Measurements from ENCODE around the gene ZNF22.

Gene ZNF22

GRCh38 chr10:44979281-44980191 is 21.2 kb upstream of the ZNF22 start:
- DNase-seq (ENCODE audit: extremely low read depth, insufficient read length) = no peak
- no peak for TF ChIP-seq CTCF (IDR thresholded peaks at IDR 0.05; ENCODE audit: insufficient read depth, low read length, poor library complexity, severe bottlenecking)

GRCh38 chr10:44980309-44981171 is 20.2 kb upstream of the ZNF22 start:
- H3K27me3 ChIP-seq (replicated peaks; ENCODE audit: control insufficient read depth, insufficient read depth, low read length) = no peaks in the 10 kb centered on the region
- no peak overlapping the region for H3K4me3 ChIP-seq (replicated peaks; ENCODE audit: low read depth, low read length)
- peaks cover 12% of the 10 kb centered on the region for H3K36me3 ChIP-seq (ENCODE audit: control insufficient read depth, insufficient read depth, low read length)
- no peak for DNase-seq (ENCODE audit: extremely low read depth, insufficient read length)
- TF ChIP-seq CTCF (IDR thresholded peaks at IDR 0.05; ENCODE audit: insufficient read depth, low read length, poor library complexity, severe bottlenecking) = no peak

More at GRCh38 chr10:44979281-44980191, 21.2 kb upstream of the ZNF22 start:
- Histone ChIP-seq H3K27me3 (replicated peaks; ENCODE audit: control insufficient read depth, insufficient read depth, low read length) (no peaks in the 10 kb centered on the region), H3K36me3 (ENCODE audit: control insufficient read depth, insufficient read depth, low read length) (peaks cover 6% of the 10 kb centered on the region), H3K4me3 (replicated peaks; ENCODE audit: low read depth, low read length) (no peak overlapping the region)

- TF ChIP-seq CTCF (IDR thresholded peaks at IDR 0.05; ENCODE audit: insufficient read depth, low read length, poor library complexity, severe bottlenecking) = no peak
- Histone ChIP-seq H3K36me3 (ENCODE audit: control insufficient read depth, insufficient read depth, low read length) (peaks cover 12% of the 10 kb centered on the region), H3K4me3 (replicated peaks; ENCODE audit: low read depth, low read length) (no peak overlapping the region), H3K27me3 (replicated peaks; ENCODE audit: control insufficient read depth, insufficient read depth, low read length) (no peaks in the 10 kb centered on the region)
- no peak for DNase-seq (ENCODE audit: extremely low read depth, insufficient read length)
Measured at GRCh38 chr10:44981172-44982113, 19.3 kb upstream of the ZNF22 start.

- no peak for TF ChIP-seq CTCF (IDR thresholded peaks at IDR 0.05; ENCODE audit: insufficient read depth, low read length, poor library complexity, severe bottlenecking)
- DNase-seq (ENCODE audit: extremely low read depth, insufficient read length) = no peak
- Histone ChIP-seq H3K36me3 (ENCODE audit: control insufficient read depth, insufficient read depth, low read length) (peaks cover 12% of the 10 kb centered on the region), H3K4me3 (replicated peaks; ENCODE audit: low read depth, low read length) (no peak overlapping the region), H3K27me3 (replicated peaks; ENCODE audit: control insufficient read depth, insufficient read depth, low read length) (no peaks in the 10 kb centered on the region)
Measured at GRCh38 chr10:44982114-44982460, 18.6 kb upstream of the ZNF22 start.

GRCh38 chr10:44982496-44982895 is 18.2 kb upstream of the ZNF22 start:
- no peak for DNase-seq (ENCODE audit: extremely low read depth, insufficient read length)
- TF ChIP-seq CTCF (IDR thresholded peaks at IDR 0.05; ENCODE audit: insufficient read depth, low read length, poor library complexity, severe bottlenecking) = no peak
- no peak overlapping the region for H3K4me3 ChIP-seq (replicated peaks; ENCODE audit: low read depth, low read length)
- no peaks in the 10 kb centered on the region for H3K27me3 ChIP-seq (replicated peaks; ENCODE audit: control insufficient read depth, insufficient read depth, low read length)
- peaks cover 12% of the 10 kb centered on the region for H3K36me3 ChIP-seq (ENCODE audit: control insufficient read depth, insufficient read depth, low read length)
